IMR-90 (cell line): ENCODE measurements around the gene NXPH3. TPM values are rescaled to one million over a fixed set of nuclear protein-coding genes. Genes with fewer than 3 reads are reported as not detected.

ENCODE experiments used
- ATAC-seq: fragments of 200-7000 bp; cut with Tn5 transposase; 2 replicates; pipeline ENCODE4 v1.9.1; 2020; ENCODE audit warnings: low read depth, mild to moderate bottlenecking, moderate library complexity
- BruUV-seq: library from RNA; stranded (reverse); fragments of 400-500 nt; replicated peaks from 2 replicates; lab custom pipeline; 2021; lab: Mats Ljungman, UMichigan
- CTCF ChIA-PET: fragments of 300-600 bp; formaldehyde crosslinking; extraction: SDS; loops from one replicate; lab custom pipeline; 2021; ENCODE audit warnings: antibody characterized with exemption; lab: Yijun Ruan, JAX
- POLR2A ChIA-PET: fragments of 300-600 bp; sonication (Branson Sonifier 250); formaldehyde crosslinking; loops from one replicate; lab custom pipeline; 2022; ENCODE audit warnings: antibody characterized with exemption; ENCODE audit not compliant: unreplicated experiment; lab: Charles Lee
- DNase-seq: peaks from one replicate; pipeline ENCODE4 v3.0.0; 2013
- H2AFZ ChIP-seq: replicated peaks from 2 replicates; pipeline ENCODE3; 2013; ENCODE audit warnings: low read length, mild to moderate bottlenecking; ENCODE audit not compliant: poor library complexity
- H2AK5ac ChIP-seq: 2 replicates; pipeline ENCODE4 v1.6.1; 2013; ENCODE audit warnings: low read depth, low read length, inconsistent platforms
- H2AK9ac ChIP-seq: replicated peaks from 2 replicates; pipeline ENCODE3; 2013; ENCODE audit warnings: mild to moderate bottlenecking, low read depth, low read length, moderate library complexity; ENCODE audit not compliant: poor library complexity
- H2BK120ac ChIP-seq: 2 replicates; pipeline ENCODE4 v1.6.1; 2013; ENCODE audit warnings: low read depth, low read length, inconsistent platforms
- H2BK15ac ChIP-seq: 3 replicates; pipeline ENCODE4 v1.6.1; 2013; ENCODE audit warnings: low read depth, low read length, inconsistent platforms
- H2BK20ac ChIP-seq: 2 replicates; pipeline ENCODE4 v1.6.1; 2013; ENCODE audit warnings: low read depth, mild to moderate bottlenecking, inconsistent platforms, low read length, moderate library complexity
- H2BK5ac ChIP-seq: 2 replicates; pipeline ENCODE4 v1.6.1; 2013; ENCODE audit warnings: mild to moderate bottlenecking, low read depth, low read length, inconsistent platforms; ENCODE audit not compliant: poor library complexity, severe bottlenecking
- H3K14ac ChIP-seq: replicated peaks from 2 replicates; pipeline ENCODE4 v1.6.1; 2013; ENCODE audit warnings: low read depth, low read length, inconsistent platforms
- H3K18ac ChIP-seq: 2 replicates; pipeline ENCODE4 v1.6.1; 2013; ENCODE audit warnings: low read depth, low read length, control low read depth
- H3K23ac ChIP-seq: 2 replicates; pipeline ENCODE4 v1.6.1; 2013; ENCODE audit warnings: low read depth, low read length, inconsistent platforms
- H3K27ac ChIP-seq: 2 replicates; pipeline ENCODE4 v1.5.1; 2013; ENCODE audit warnings: mild to moderate bottlenecking, control low read depth, low read length; ENCODE audit not compliant: insufficient read depth
- H3K27me3 ChIP-seq: 2 replicates; pipeline ENCODE4 v1.6.1; 2013; ENCODE audit warnings: low read length; ENCODE audit not compliant: control insufficient read depth, insufficient read depth
- H3K36me3 ChIP-seq: 2 replicates; pipeline ENCODE4 v1.6.1; 2013; ENCODE audit warnings: low read length, mixed read lengths; ENCODE audit not compliant: control insufficient read depth, insufficient read depth
- H3K4ac ChIP-seq: 2 replicates; pipeline ENCODE4 v1.6.1; 2013; ENCODE audit warnings: low read depth, low read length, inconsistent platforms
- H3K4me1 ChIP-seq: 2 replicates; pipeline ENCODE4 v1.6.1; 2013; ENCODE audit warnings: low read length, mixed read lengths; ENCODE audit not compliant: control insufficient read depth, insufficient read depth
- H3K4me2 ChIP-seq: 2 replicates; pipeline ENCODE4 v1.6.1; 2013; ENCODE audit warnings: low read depth, mild to moderate bottlenecking, control low read depth, low read length, moderate library complexity
- H3K4me3 ChIP-seq: 2 replicates; pipeline ENCODE4 v1.5.1; 2013; ENCODE audit warnings: low read depth, mild to moderate bottlenecking, control low read depth, low read length, moderate library complexity; ENCODE audit not compliant: insufficient read depth
- H3K56ac ChIP-seq: 2 replicates; pipeline ENCODE4 v1.6.1; 2013; ENCODE audit warnings: low read length, inconsistent platforms; ENCODE audit not compliant: insufficient read depth; ENCODE audit errors: extremely low read depth
- H3K79me1 ChIP-seq, 2 experiments: 2 replicates each; pipeline ENCODE4 v1.6.1; 2013; ENCODE audit warnings: low read length in 2 of 2, inconsistent platforms in 1 of 2, low read depth in 1 of 2
- H3K9ac ChIP-seq: 2 replicates; pipeline ENCODE4 v1.6.1; 2013; ENCODE audit warnings: low read depth, low read length, control low read depth
- H3K9me1 ChIP-seq: 2 replicates; pipeline ENCODE4 v1.6.1; 2013; ENCODE audit warnings: low read length, inconsistent platforms; ENCODE audit not compliant: insufficient read depth
- H3K9me3 ChIP-seq: 2 replicates; pipeline ENCODE4 v1.6.1; 2013; ENCODE audit warnings: low read length; ENCODE audit not compliant: control insufficient read depth, insufficient read depth
- H4K20me1 ChIP-seq: 2 replicates; pipeline ENCODE4 v1.6.1; 2013; ENCODE audit warnings: low read length, inconsistent platforms; ENCODE audit not compliant: insufficient read depth
- H4K5ac ChIP-seq: 2 replicates; pipeline ENCODE4 v1.6.1; 2013; ENCODE audit warnings: mild to moderate bottlenecking, low read depth, low read length, control low read depth
- H4K8ac ChIP-seq, 2 experiments: 2 replicates each; pipeline ENCODE4 v1.6.1; 2013; ENCODE audit warnings: low read depth in 2 of 2, low read length in 2 of 2, control low read depth in 1 of 2, inconsistent platforms in 1 of 2
- H4K91ac ChIP-seq: 2 replicates; pipeline ENCODE4 v1.6.1; 2013; ENCODE audit warnings: low read depth, low read length, inconsistent platforms; ENCODE audit not compliant: insufficient read depth
- BHLHE40 ChIP-seq: fragments of 150-350 bp; IDR thresholded peaks from 2 replicates; pipeline ENCODE4 v1.6.1; 2016; ENCODE audit warnings: mild to moderate bottlenecking, low read depth, low read length
- CEBPB ChIP-seq: IDR thresholded peaks from 2 replicates; pipeline ENCODE4 v1.6.1; 2012; ENCODE audit warnings: low read depth, low read length, improper control_type of control experiment
- CHD1 ChIP-seq: IDR thresholded peaks from 2 replicates; pipeline ENCODE4 v1.6.1; 2012; ENCODE audit warnings: low read depth, low read length, improper control_type of control experiment
- CTCF ChIP-seq: conservative IDR thresholded peaks from 2 replicates; pipeline ENCODE4 v1.5.1; 2012; ENCODE audit warnings: mild to moderate bottlenecking, low read depth, low read length, improper control_type of control experiment
- ELK1 ChIP-seq: fragments of 150-350 bp; IDR thresholded peaks from 2 replicates; pipeline ENCODE4 v1.6.1; 2016; ENCODE audit warnings: low read depth, mild to moderate bottlenecking, low read length, moderate library complexity, borderline replicate concordance
- FOS ChIP-seq: fragments of 150-350 bp; IDR thresholded peaks from 2 replicates; pipeline ENCODE4 v1.6.1; 2016; ENCODE audit warnings: low read depth, low read length
- MAFK ChIP-seq: IDR thresholded peaks from 2 replicates; pipeline ENCODE4 v1.6.1; 2012; ENCODE audit warnings: low read depth, low read length, improper control_type of control experiment
- MAZ ChIP-seq: IDR thresholded peaks from 2 replicates; pipeline ENCODE4 v1.6.1; 2012; ENCODE audit warnings: low read depth, mild to moderate bottlenecking, low read length, improper control_type of control experiment, moderate library complexity, borderline replicate concordance
- MXI1 ChIP-seq: IDR thresholded peaks from 2 replicates; pipeline ENCODE4 v1.6.1; 2012; ENCODE audit warnings: low read depth, mild to moderate bottlenecking, low read length, moderate library complexity, borderline replicate concordance
- NFE2L2 ChIP-seq: fragments of 150-350 bp; IDR thresholded peaks from 2 replicates; pipeline ENCODE4 v1.6.1; 2016; ENCODE audit warnings: low read depth, mild to moderate bottlenecking, low read length
- POLR2A ChIP-seq: IDR thresholded peaks from 2 replicates; pipeline ENCODE4 v1.6.1; 2012; ENCODE audit warnings: mild to moderate bottlenecking, low read depth, low read length
- RAD21 ChIP-seq: IDR thresholded peaks from 2 replicates; pipeline ENCODE4 v1.6.1; 2012; ENCODE audit warnings: low read length, improper control_type of control experiment
- RCOR1 ChIP-seq: IDR thresholded peaks from 2 replicates; pipeline ENCODE4 v1.6.1; 2012; ENCODE audit warnings: mild to moderate bottlenecking, low read length, improper control_type of control experiment; ENCODE audit not compliant: insufficient replicate concordance
- RFX5 ChIP-seq: IDR thresholded peaks from 2 replicates; pipeline ENCODE4 v1.8.0; 2012; ENCODE audit warnings: low read depth, mild to moderate bottlenecking, low read length, moderate library complexity
- SMC3 ChIP-seq: fragments of 150-350 bp; IDR thresholded peaks from 2 replicates; pipeline ENCODE4 v1.6.1; 2016; ENCODE audit warnings: low read depth, mild to moderate bottlenecking, antibody characterized with exemption, low read length, moderate library complexity
- USF2 ChIP-seq: fragments of 150-350 bp; IDR thresholded peaks from 2 replicates; pipeline ENCODE4 v1.6.1; 2017; ENCODE audit warnings: mild to moderate bottlenecking, antibody characterized with exemption, low read length, low read depth
- WGBS, 2 experiments: methylation state at CpG; one replicate each; pipeline versions ENCODE4 v1.1.5 to v1.1.7; 2013; ENCODE audit warnings: missing lambda C conversion rate in 2 of 2; ENCODE audit not compliant: insufficient read length in 1 of 2; ENCODE audit errors: extremely low coverage in 2 of 2; 5-methylcytosine and 5-hydroxymethylcytosine counted together
- dilution Hi-C: fragments of 300-500 bp; cut with HindIII; formaldehyde crosslinking; loops from one replicate; pipeline ENCODE4 v1.14.3; 2018; ENCODE audit warnings: low sequenced_read_pairs; ENCODE audit not compliant: unreplicated experiment
- in situ Hi-C: fragments of 300-500 bp; cut with MboI; formaldehyde crosslinking; loops from 3 replicates; pipeline ENCODE4 v1.14.3; 2019; ENCODE audit warnings: low sequenced_read_pairs, inconsistent platforms, mixed read lengths
- intact Hi-C: fragments of 100-400 bp; cut with micrococcal nuclease; formaldehyde crosslinking; loops from 2 replicates; pipeline ENCODE4 v1.10.0; 2022
- polyA plus RNA-seq, 3 experiments: library from polyadenylated mRNA; depleted of rRNA; stranded (reverse); fragments of >200 nt; gene quantifications; 2 replicates each; pipeline ENCODE4 v1.2.3, GENCODE V29; 2012; ENCODE audit warnings: low replicate concordance in 1 of 3
- total RNA-seq: library from RNA; depleted of rRNA; stranded (reverse); fragments of >200 nt; gene quantifications from 2 replicates; pipeline ENCODE4 v1.2.3, GENCODE V29; 2012

The NXPH3 gene
- total and polyA plus RNA-seq, 2 of the 4 experiments (the other 2 are of a cell fraction), result 0.18 to 0.31 TPM

GRCh38 chr17:49543860-49544259 lies 31.8 kb upstream of the NXPH3 start:
- H3K23ac ChIP-seq, result no peak overlapping the region
- no peak overlapping the region for H3K4ac ChIP-seq
- no peaks in the 10 kb centered on the region for H3K79me1 ChIP-seq
- DNase-seq (no peak), ATAC-seq (no peak)
- no peak overlapping the region for H2BK20ac ChIP-seq
- in situ Hi-C loops, result loop anchor here (10.0 kb wide), 1 partner anchor 229 kb away; no protein-coding TSS in a partner anchor
- H2BK5ac ChIP-seq, result no peak overlapping the region
- H2BK15ac ChIP-seq, result no peak overlapping the region
- H2BK120ac ChIP-seq, result no peak overlapping the region
- H4K91ac ChIP-seq, result no peak overlapping the region
- H3K56ac ChIP-seq, result no peak overlapping the region
- dilution Hi-C loops, result no loop called here
- TF ChIP-seq ELK1 (no peak), CEBPB (no peak), MXI1 (no peak), CHD1 (no peak), RCOR1 (no peak), MAZ (no peak), SMC3 (no peak), RAD21 (no peak), BHLHE40 (no peak), NFE2L2 (no peak), USF2 (no peak), POLR2A (no peak), CTCF (no peak), MAFK (no peak), FOS (no peak), RFX5 (no peak)
- no peak overlapping the region for H3K27ac ChIP-seq
- intact Hi-C loops, result no loop called here
- H4K5ac ChIP-seq, result no peak overlapping the region
- BruUV-seq, result no TSS peak
- H3K9ac ChIP-seq, result no peak overlapping the region
- CTCF ChIA-PET, result no interaction called here
- H3K4me2 ChIP-seq, result no peak overlapping the region
- POLR2A ChIA-PET, result no interaction called here
- no peak overlapping the region for H2AK9ac ChIP-seq
- no peak overlapping the region for H2AK5ac ChIP-seq
- H4K20me1 ChIP-seq, result no peaks in the 10 kb centered on the region
- H3K9me1 ChIP-seq, result no peaks in the 10 kb centered on the region
- H2AFZ ChIP-seq, result no peak overlapping the region
- H3K4me3 ChIP-seq, result no peak overlapping the region
- H3K36me3 ChIP-seq, result no peaks in the 10 kb centered on the region
- H3K4me1 ChIP-seq, result no peaks in the 10 kb centered on the region
- no peak overlapping the region for H4K8ac ChIP-seq
- peaks cover 9% of the 10 kb centered on the region for H3K9me3 ChIP-seq
- WGBS, 2 experiments, result no CpG with 5 or more reads among the region's 3 CpGs
- peaks cover 58% of the 10 kb centered on the region for H3K27me3 ChIP-seq
- no peak overlapping the region for H3K18ac ChIP-seq
- H3K14ac ChIP-seq, result no peak overlapping the region
